G401 (cell line): ENCODE results near the gene KCNQ1. TPM values are rescaled to one million over a fixed set of nuclear protein-coding genes. Genes with fewer than 3 reads are reported as not detected.

Source experiments
- DNase-seq: peaks from one replicate; pipeline ENCODE4 v3.0.0-alpha.2; 2015; ENCODE audit warnings: low spot score
- in situ Hi-C: cut with HindIII; loops from 2 replicates; pipeline ENCODE4 v1.10.0; 2016; ENCODE audit warnings: low sequenced_read_pairs, mixed read lengths
- total RNA-seq: library from RNA; depleted of rRNA; stranded (reverse); fragments of >200 nt; shearing (Covaris generic); gene quantifications from 2 replicates; pipeline ENCODE4 v1.2.3, GENCODE V29; 2014

Gene KCNQ1
- total RNA-seq, 1 experiment from 2014 or later: 0.85 TPM

GRCh38 chr11:2569321-2569721 is 124.5 kb downstream of the KCNQ1 start:
- in situ Hi-C loops: no loop called here
- no peak for DNase-seq

GRCh38 chr11:2569731-2570210 is 125.0 kb downstream of the KCNQ1 start:
- DNase-seq: no peak
- in situ Hi-C loops: no loop called here

- in situ Hi-C loops: no loop called here
- DNase-seq: no peak
Measured at GRCh38 chr11:2570211-2570811, 125.5 kb downstream of the KCNQ1 start.

GRCh38 chr11:2570841-2571597 is 126.2 kb downstream of the KCNQ1 start:
- no peak for DNase-seq
- in situ Hi-C loops: no loop called here

DNA sequence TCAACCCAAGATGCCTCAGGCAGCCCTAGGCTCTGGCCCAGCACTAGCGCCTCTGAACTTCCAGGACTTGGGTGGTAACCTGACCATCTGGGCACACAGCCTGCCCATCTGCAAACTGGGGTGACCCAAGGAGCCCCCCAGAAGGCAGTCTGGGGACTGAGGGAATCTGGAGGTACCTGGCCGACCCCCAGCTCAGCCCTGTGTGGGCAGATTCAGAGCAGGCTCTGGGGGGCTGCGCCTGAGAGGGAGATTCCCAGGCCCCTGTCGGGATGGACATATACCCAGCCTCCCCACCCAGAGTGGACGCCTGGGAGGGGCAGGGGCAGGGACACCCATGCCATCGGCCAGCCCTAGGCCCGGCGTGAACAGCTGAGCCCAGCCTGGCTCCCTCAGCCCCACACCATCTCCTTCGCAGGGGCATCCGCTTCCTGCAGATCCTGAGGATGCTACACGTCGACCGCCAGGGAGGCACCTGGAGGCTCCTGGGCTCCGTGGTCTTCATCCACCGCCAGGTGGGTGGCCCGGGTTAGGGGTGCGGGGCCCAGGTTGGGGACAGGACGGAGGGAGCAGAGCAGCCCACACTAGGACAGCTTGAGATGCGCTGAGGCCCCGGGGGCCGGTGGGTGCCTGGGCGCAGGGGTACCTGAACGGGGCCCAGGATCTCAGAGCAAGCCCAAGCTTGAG is 126.9 kb downstream of the KCNQ1 start:
- no peak for DNase-seq
- in situ Hi-C loops: no loop called here

GRCh38 chr11:2572491-2573239 is 127.9 kb downstream of the KCNQ1 start:
- no peak for DNase-seq
- in situ Hi-C loops: no loop called here

DNA sequence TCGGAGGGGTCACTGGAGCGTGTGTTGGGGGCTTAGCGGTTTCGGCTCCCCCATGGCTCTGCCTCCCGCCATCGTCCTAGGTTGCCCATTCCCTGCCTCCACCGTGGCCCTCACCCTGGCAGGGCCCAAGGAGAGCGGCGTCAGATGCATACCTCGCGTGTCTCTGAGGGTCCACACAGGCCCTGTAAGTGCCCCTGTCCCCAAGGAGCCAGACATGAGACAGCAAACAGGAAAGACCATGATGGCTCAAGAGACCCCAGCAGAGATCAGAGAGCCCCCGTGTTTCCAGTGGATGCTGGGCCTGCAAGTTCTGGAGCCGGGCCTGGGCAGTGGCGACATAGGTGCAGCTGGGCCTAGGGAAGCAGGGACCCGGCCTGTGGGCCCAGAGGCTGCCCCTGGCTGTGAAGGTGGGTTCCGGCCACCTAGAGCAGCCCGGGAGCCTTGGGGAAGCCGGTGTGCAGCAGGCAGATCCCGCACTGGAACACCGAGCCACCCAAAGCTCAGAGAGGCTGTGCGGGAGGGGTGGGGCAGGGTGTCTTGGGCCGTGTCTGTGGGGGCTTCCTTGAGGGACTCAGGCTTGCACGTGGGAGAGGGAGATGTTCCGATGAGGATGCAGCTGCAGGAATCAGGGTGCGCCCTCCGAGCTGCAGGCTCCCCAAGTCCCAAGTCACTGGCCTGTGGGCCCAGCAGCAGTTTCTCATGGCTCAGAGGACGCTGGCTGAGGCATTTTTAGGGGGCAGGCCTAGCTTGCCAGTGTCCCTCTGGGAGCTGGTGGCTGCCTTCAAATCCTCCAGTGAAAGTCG is 128.6 kb downstream of the KCNQ1 start:
- in situ Hi-C loops: no loop called here
- DNase-seq: no peak

- in situ Hi-C loops: no loop called here
- DNase-seq: no peak
Measured at GRCh38 chr11:2574043-2574552, 129.3 kb downstream of the KCNQ1 start.

GRCh38 chr11:2574553-2575535 is 130.0 kb downstream of the KCNQ1 start:
- in situ Hi-C loops: no loop called here
- no peak for DNase-seq

GRCh38 chr11:2575591-2576051 is 130.8 kb downstream of the KCNQ1 start:
- in situ Hi-C loops: no loop called here
- DNase-seq: no peak

DNA sequence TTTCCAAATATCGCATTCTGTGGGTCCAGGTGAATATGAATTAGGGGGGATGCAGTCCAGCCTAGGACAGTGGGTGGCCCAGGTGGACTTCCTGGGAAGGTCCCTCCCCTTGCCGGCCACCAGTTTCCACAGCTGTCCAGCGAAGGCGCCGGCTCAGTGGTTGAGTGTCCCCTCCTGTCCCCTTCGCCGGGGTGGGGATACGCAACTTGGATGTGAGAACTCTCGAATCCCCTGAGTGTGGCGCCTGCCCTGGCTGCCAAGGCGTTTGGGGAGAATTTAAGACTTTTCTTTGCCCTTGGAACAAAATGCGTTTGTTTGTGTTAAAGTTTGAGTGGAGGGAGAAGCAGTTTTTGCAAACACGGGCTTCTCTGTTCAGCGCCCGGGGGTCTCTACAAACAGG is 131.3 kb downstream of the KCNQ1 start:
- in situ Hi-C loops: no loop called here
- DNase-seq: no peak

GRCh38 chr11:2576549-2576948 is 131.7 kb downstream of the KCNQ1 start:
- DNase-seq: no peak
- in situ Hi-C loops: no loop called here

DNA sequence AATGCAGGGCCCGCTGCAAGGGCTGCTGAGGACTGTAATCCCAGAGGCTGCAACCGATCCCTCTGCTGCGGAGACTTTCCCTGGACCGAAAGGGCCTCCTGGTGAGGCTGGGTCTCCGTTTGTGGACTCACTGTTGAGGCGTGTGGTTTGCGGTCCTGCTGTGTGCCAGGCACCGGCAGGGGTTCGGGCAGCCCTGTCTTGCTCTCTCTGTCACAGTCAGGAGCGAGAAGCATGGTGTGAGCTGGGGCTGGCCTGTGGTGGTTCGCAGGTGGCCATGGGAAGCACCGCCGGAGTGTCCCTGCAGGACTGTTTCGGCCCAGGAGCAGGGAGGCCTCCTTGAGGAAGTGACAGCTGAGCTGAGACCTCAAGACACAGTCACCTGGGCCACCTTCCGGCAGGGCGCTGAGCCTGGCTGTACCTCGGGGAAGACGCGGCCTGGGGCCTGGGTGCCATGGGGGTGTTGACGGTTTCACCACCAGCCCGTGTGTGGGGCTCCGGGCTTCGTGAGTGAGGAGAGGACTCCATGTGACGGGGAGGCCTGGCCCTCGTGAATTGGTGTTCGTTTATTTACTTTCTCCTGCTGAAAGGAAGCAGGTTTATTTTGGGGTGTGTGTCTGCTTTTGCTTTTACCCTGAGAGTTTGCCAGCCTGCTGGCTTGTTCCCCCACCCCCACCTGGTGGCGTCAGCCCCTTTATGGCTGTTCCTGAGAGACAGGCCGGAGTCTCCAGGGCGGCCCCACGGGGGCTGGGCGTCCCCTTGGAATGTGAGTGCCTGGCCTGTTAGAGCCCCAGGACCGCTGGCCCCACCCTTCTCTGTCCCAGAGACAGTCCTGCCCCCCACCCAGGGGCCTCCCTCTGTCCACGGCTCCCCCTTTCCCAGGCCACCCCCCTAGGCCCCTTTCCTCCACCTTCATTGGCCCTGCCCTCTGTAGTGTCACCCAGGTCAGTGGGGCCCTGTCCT is 132.5 kb downstream of the KCNQ1 start:
- no peak for DNase-seq
- in situ Hi-C loops: no loop called here

DNA sequence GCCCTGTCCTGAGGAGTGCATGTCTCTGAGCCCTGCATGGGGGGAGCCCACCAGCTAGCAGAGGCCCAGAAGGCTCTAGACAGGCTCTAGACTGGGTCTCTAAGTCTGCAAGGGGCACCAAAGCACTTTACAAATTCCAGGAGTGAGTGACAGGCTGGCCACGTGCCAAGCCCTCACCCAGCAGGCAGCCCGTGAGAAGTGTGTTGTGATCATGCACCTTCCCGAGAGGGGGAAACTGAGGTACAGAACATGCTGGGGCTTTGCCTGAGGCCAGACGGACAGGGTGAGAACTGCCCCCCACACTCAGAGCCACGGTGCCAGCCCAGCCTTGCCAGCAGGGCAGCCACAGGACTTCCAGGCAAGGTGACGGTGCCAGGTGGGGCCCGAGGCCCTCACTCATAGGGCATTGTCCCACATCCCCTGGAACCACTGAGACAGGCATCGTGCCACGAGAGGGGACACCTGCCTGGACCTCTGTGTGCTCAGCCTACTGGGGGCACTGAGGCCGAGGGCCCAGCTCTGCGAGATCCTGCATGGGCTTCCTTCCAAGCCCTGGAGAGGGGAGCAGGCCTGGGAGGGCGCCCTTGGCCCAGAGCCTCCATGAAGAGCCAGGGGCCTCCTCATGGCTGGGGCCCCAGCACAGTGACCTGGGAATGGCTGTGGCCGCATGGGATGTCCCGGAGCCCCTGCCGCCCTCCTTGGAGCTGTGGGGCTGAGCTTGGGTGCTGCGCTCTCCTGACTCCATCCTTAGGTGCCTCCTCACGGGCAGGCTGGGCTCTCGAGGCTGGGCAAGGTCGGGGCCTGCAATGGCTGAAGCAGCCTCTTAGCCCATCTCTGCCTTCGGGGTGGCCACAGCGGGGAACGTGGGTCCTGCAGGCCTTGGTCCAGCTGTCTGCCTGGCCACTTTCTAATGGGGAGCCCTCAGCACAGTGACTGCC is 133.5 kb downstream of the KCNQ1 start:
- DNase-seq: no peak
- in situ Hi-C loops: no loop called here

DNA sequence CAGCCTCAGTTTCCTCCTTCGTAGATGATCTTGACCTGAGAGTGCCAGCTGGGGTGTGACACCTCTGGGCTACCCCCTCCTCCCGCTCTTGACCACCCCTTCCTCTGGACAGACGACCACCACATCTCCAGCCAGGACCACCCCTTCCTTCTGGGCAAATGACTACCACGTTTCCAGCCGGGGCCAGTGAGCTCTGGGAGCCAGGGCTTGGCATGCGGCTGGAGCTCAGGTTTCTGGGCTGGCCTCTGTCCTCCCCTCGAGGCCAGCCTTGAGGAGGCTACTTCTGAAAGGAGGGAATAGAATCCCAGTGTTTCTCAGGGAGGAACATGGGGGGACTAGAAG is 134.1 kb downstream of the KCNQ1 start:
- no peak for DNase-seq
- in situ Hi-C loops: no loop called here
